ENCODE data around the gene LDLRAP1. TPM values are rescaled to one million over a fixed set of nuclear protein-coding genes. Genes with fewer than 3 reads are reported as not detected.

Gene LDLRAP1
- total RNA-seq, 1 experiment from 2014 or later: 26.0 TPM

DNA sequence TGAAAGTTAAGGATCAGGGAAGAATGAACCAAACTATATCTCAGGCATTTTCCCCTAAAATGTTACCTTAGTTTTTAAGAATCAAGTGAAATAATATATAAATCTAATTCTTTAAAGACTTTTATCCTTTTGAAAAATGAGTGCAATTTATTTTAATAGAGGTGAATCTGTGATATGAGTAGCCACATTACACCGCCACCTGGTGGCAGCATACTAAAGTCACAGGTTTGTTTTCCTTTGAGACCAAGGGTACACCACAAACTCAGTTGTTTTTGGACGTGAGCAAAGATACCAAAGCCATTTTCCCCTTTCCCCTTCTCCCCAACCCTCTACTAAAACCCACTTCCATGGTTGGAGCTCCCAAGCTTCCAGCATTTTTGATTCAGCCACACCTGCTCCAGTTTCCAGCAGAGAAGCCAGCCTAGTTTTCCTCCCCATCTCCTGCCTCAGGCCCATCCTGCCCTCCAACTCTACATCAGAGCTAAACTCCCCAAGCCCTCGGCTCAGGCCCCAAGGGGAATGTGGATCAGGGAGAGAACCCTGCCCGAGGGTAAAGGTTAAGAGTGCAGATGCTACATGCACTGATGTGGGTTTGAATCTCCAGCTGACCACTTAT is 22.9 kb upstream of the LDLRAP1 start:
- Histone ChIP-seq H3K9ac (ENCODE audit: low read length) (no peak overlapping the region), H3K27me3 (ENCODE audit: insufficient read depth, low read length) (no peaks in the 10 kb centered on the region), H3K27ac (ENCODE audit: low read depth, low read length) (no peak overlapping the region), H3K4me1 (ENCODE audit: control insufficient read depth in 1 of 2, insufficient read depth in 2 of 2, low read length in 2 of 2) (no peaks in the 10 kb centered on the region), H2AFZ (ENCODE audit: low read depth, low read length, poor library complexity, severe bottlenecking) (peak overlapping the region; percentile 56), H3K9me3 (ENCODE audit: control insufficient read depth in 1 of 2, insufficient read depth in 1 of 2, low read depth in 1 of 2, low read length in 2 of 2) (peaks cover 0 to 5% of the 10 kb centered on the region in 2 experiments; a peak in 1 of 4 replicates), H4K20me1 (ENCODE audit: insufficient read depth) (no peaks in the 10 kb centered on the region), H3K4me3 (replicated peaks in 1 of 2; ENCODE audit: low read depth in 1 of 2, low read length in 2 of 2) (no peak overlapping the region), H3K36me3 (ENCODE audit: control insufficient read depth in 1 of 2, insufficient read depth in 2 of 2, low read length in 2 of 2) (no peaks in the 10 kb centered on the region), H3K9me2 (ENCODE audit: insufficient read depth) (no peaks in the 10 kb centered on the region), H3K79me2 (ENCODE audit: insufficient read depth, low read length) (no peaks in the 10 kb centered on the region), H3K4me2 (ENCODE audit: low read length) (no peak overlapping the region)
- ATAC-seq (peak; percentile 61), DNase-seq (ENCODE audit: low read depth, low spot score) (peak; percentile 48)
- ChIA-PET POLR2A (no interaction called here), RAD21 (ENCODE audit: low non-redundant PET in 1 of 2, low total read pairs in 2 of 2, uncharacterized antibody in 2 of 2, unreplicated experiment in 2 of 2) (no interaction called here), CTCF (interaction anchor here (0.6 to 3.1 kb wide), 12 partner anchors 10 to 290 kb away, joined by 3 to 9 read pairs (median 4); no protein-coding TSS in a partner anchor)
- no TSS peak for BruUV-seq (replicated peaks)
- TF ChIP-seq EZH2 (IDR thresholded peaks at IDR 0.05): no peak
- TF ChIP-seq RAD21 (IDR thresholded peaks at IDR 0.05; ENCODE audit: low read depth): peak; percentile 80
- TF ChIP-seq, protein P1, sequence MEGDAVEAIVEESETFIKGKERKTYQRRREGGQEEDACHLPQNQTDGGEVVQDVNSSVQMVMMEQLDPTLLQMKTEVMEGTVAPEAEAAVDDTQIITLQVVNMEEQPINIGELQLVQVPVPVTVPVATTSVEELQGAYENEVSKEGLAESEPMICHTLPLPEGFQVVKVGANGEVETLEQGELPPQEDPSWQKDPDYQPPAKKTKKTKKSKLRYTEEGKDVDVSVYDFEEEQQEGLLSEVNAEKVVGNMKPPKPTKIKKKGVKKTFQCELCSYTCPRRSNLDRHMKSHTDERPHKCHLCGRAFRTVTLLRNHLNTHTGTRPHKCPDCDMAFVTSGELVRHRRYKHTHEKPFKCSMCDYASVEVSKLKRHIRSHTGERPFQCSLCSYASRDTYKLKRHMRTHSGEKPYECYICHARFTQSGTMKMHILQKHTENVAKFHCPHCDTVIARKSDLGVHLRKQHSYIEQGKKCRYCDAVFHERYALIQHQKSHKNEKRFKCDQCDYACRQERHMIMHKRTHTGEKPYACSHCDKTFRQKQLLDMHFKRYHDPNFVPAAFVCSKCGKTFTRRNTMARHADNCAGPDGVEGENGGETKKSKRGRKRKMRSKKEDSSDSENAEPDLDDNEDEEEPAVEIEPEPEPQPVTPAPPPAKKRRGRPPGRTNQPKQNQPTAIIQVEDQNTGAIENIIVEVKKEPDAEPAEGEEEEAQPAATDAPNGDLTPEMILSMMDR (IDR thresholded peaks at IDR 0.05 in 2 of 3, conservative IDR thresholded peaks at IDR 0.05 in 1 of 3; ENCODE audit: borderline replicate concordance in 1 of 3, insufficient read depth in 1 of 3, low read depth in 2 of 3, low read length in 2 of 3): peak; percentile 75 to 89 (median 77)
- TF ChIP-seq, protein P2, sequence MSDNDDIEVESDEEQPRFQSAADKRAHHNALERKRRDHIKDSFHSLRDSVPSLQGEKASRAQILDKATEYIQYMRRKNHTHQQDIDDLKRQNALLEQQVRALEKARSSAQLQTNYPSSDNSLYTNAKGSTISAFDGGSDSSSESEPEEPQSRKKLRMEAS (IDR thresholded peaks at IDR 0.05): no peak
- TF ChIP-seq, protein P3, sequence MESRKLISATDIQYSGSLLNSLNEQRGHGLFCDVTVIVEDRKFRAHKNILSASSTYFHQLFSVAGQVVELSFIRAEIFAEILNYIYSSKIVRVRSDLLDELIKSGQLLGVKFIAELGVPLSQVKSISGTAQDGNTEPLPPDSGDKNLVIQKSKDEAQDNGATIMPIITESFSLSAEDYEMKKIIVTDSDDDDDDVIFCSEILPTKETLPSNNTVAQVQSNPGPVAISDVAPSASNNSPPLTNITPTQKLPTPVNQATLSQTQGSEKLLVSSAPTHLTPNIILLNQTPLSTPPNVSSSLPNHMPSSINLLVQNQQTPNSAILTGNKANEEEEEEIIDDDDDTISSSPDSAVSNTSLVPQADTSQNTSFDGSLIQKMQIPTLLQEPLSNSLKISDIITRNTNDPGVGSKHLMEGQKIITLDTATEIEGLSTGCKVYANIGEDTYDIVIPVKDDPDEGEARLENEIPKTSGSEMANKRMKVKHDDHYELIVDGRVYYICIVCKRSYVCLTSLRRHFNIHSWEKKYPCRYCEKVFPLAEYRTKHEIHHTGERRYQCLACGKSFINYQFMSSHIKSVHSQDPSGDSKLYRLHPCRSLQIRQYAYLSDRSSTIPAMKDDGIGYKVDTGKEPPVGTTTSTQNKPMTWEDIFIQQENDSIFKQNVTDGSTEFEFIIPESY (IDR thresholded peaks at IDR 0.05; ENCODE audit: extremely low read depth, insufficient replicate concordance, low read length): no peak
- TF ChIP-seq, protein P4, sequence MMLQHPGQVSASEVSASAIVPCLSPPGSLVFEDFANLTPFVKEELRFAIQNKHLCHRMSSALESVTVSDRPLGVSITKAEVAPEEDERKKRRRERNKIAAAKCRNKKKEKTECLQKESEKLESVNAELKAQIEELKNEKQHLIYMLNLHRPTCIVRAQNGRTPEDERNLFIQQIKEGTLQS (IDR thresholded peaks at IDR 0.05): no peak
- intact Hi-C loops (cut with micrococcal nuclease): loop anchor here (1.0 to 2.0 kb wide), 2 partner anchors 16 to 118 kb away; no protein-coding TSS in a partner anchor

Measured in HCT116 (cell line).